Keratinocyte (primary cell): Measurements from ENCODE around the gene TMEM61. TPM values are rescaled to one million over a fixed set of nuclear protein-coding genes. Genes with fewer than 3 reads are reported as not detected.

Experiments
- DNase-seq: peaks from one replicate; pipeline ENCODE4 v3.0.0-alpha.2; 2011; ENCODE audit warnings: low read depth, missing footprints, low spot score
- FAIRE-seq: peaks from 2 replicates; lab custom pipeline; 2011; peaks lifted over from hg19 to GRCh38; lab: Jason Lieb, UNC
- H2AFZ ChIP-seq: 2 replicates; pipeline ENCODE4 v1.6.0; 2012; ENCODE audit warnings: low read length, control low read depth, inconsistent platforms; ENCODE audit not compliant: control insufficient read depth
- H3K27ac ChIP-seq: 2 replicates; pipeline ENCODE4 v1.5.1; 2011; ENCODE audit warnings: low read length; ENCODE audit not compliant: control insufficient read depth, insufficient read depth
- H3K27me3 ChIP-seq: 3 replicates; pipeline ENCODE4 v1.6.0; 2011; ENCODE audit warnings: low read length; ENCODE audit not compliant: control insufficient read depth, insufficient read depth; ENCODE audit errors: extremely low read depth
- H3K36me3 ChIP-seq, 2 experiments: 2 replicates in 1 of 2; 3 replicates in 1 of 2; pipeline ENCODE4 v1.5.1; 2011; ENCODE audit warnings: low read length in 2 of 2, mild to moderate bottlenecking in 1 of 2; ENCODE audit not compliant: control insufficient read depth in 2 of 2, insufficient read depth in 2 of 2; ENCODE audit errors: extremely low read depth in 1 of 2
- H3K4me1 ChIP-seq: 3 replicates; pipeline ENCODE4 v1.5.1; 2011; ENCODE audit warnings: low read length; ENCODE audit not compliant: control insufficient read depth, insufficient read depth; ENCODE audit errors: extremely low read depth
- H3K4me2 ChIP-seq: 3 replicates; pipeline ENCODE4 v1.6.0; 2011; ENCODE audit warnings: low read depth, low read length; ENCODE audit not compliant: control insufficient read depth, insufficient read depth; ENCODE audit errors: extremely low read depth
- H3K4me3 ChIP-seq, 3 experiments: fragments of 200-600 bp in 1 of 3; sonication (generic) in 1 of 3; 2 replicates in 2 of 3; 3 replicates in 1 of 3; pipeline ENCODE4 v1.5.1; 2011 to 2016; ENCODE audit warnings: low read length in 3 of 3, mild to moderate bottlenecking in 3 of 3, control low read depth in 2 of 3, inconsistent platforms in 1 of 3, low read depth in 1 of 3, mixed read lengths in 1 of 3, mixed run types in 1 of 3, moderate library complexity in 1 of 3; ENCODE audit not compliant: control insufficient read depth in 2 of 3, insufficient read depth in 2 of 3; ENCODE audit errors: extremely low read depth in 1 of 3
- H3K79me2 ChIP-seq: 2 replicates; pipeline ENCODE4 v1.6.0; 2012; ENCODE audit warnings: low read length; ENCODE audit not compliant: control insufficient read depth, insufficient read depth
- H3K9ac ChIP-seq: 3 replicates; pipeline ENCODE4 v1.6.0; 2011; ENCODE audit warnings: low read length; ENCODE audit not compliant: control insufficient read depth, insufficient read depth; ENCODE audit errors: extremely low read depth
- H3K9me1 ChIP-seq: 3 replicates; pipeline ENCODE4 v1.6.0; 2011; ENCODE audit warnings: low read length; ENCODE audit not compliant: control insufficient read depth, insufficient read depth; ENCODE audit errors: extremely low read depth
- H3K9me3 ChIP-seq: 2 replicates; pipeline ENCODE4 v1.5.1; 2012; ENCODE audit warnings: low read depth, low read length; ENCODE audit not compliant: control insufficient read depth
- H4K20me1 ChIP-seq: 3 replicates; pipeline ENCODE4 v1.6.0; 2011; ENCODE audit warnings: low read length; ENCODE audit not compliant: control insufficient read depth, insufficient read depth; ENCODE audit errors: extremely low read depth
- CTCF ChIP-seq, 3 experiments: IDR thresholded peaks in 1 of 3; conservative IDR thresholded peaks in 1 of 3; optimal IDR thresholded peaks in 1 of 3; 2 replicates in 2 of 3; 3 replicates in 1 of 3; pipeline versions ENCODE3 to v1.5.1; 2011; ENCODE audit warnings: low read length in 3 of 3, mild to moderate bottlenecking in 3 of 3, moderate library complexity in 2 of 3, control low read depth in 1 of 3, inconsistent platforms in 1 of 3; ENCODE audit not compliant: insufficient read depth in 2 of 3; ENCODE audit errors: extremely low read depth in 1 of 3
- EZH2 ChIP-seq: IDR thresholded peaks from one replicate; pipeline ENCODE4 v1.6.1; 2012; ENCODE audit warnings: inconsistent platforms, mild to moderate bottlenecking, low read length, moderate library complexity
- dilution Hi-C: fragments of 300-500 bp; cut with MboI; formaldehyde crosslinking; loops from one replicate; pipeline ENCODE4 v1.7.0; 2020; ENCODE audit warnings: low sequenced_read_pairs; ENCODE audit not compliant: extremely low pct_ligation_motif_present
- polyA plus RNA-seq, 5 experiments: library from polyadenylated mRNA; depleted of rRNA in 3 of 5; stranded (reverse) in 3 of 5; stranded (forward) in 1 of 5; unstranded in 1 of 5; fragments of >200 nt; gene quantifications; 1 replicate in 1 of 5; 2 replicates in 3 of 5; 3 replicates in 1 of 5; pipeline versions ENCODE4 v1.2.1 to v1.2.3, GENCODE V29; 2011 to 2012; ENCODE audit warnings: missing spikeins in 2 of 5, low read depth in 1 of 5, low replicate concordance in 1 of 5

TMEM61 gene
- polyA plus RNA-seq, 1 donor (not counting 4 experiments of a cell fraction or from before 2014, with no cell fraction given), result 1.0 TPM

GRCh38 chr1:54981466-54981865, 1.0 kb downstream of the TMEM61 start:
- H4K20me1 ChIP-seq, result no peaks in the 10 kb centered on the region
- peaks cover 15% of the 10 kb centered on the region for H3K4me1 ChIP-seq
- DNase-seq (no peak), FAIRE-seq (no peak)
- no peak overlapping the region for H3K9ac ChIP-seq
- H3K9me1 ChIP-seq, result no peaks in the 10 kb centered on the region
- H3K4me3 ChIP-seq, result no peak overlapping the region
- no peaks in the 10 kb centered on the region for H3K9me3 ChIP-seq
- no peak overlapping the region for H2AFZ ChIP-seq
- dilution Hi-C loops, result no loop called here
- no peak overlapping the region for H3K4me2 ChIP-seq
- TF ChIP-seq CTCF (optimal IDR thresholded peaks at IDR 0.05 in 1 of 3, IDR thresholded peaks at IDR 0.05 in 1 of 3, conservative IDR thresholded peaks at IDR 0.05 in 1 of 3; ENCODE audit: extremely low read depth in 1 of 3, insufficient read depth in 2 of 3, low read length in 3 of 3) (no peak), EZH2 (no peak)
- no peaks in the 10 kb centered on the region for H3K36me3 ChIP-seq
- no peaks in the 10 kb centered on the region for H3K79me2 ChIP-seq
- no peak overlapping the region for H3K27ac ChIP-seq
- peaks cover 6% of the 10 kb centered on the region for H3K27me3 ChIP-seq

- no peak overlapping the region for H3K4me3 ChIP-seq
- no peak overlapping the region for H2AFZ ChIP-seq
- TF ChIP-seq CTCF (optimal IDR thresholded peaks at IDR 0.05 in 1 of 3, IDR thresholded peaks at IDR 0.05 in 1 of 3, conservative IDR thresholded peaks at IDR 0.05 in 1 of 3; ENCODE audit: extremely low read depth in 1 of 3, insufficient read depth in 2 of 3, low read length in 3 of 3) (no peak), EZH2 (no peak)
- H3K27me3 ChIP-seq, result peaks cover 6% of the 10 kb centered on the region
- no peaks in the 10 kb centered on the region for H3K79me2 ChIP-seq
- FAIRE-seq, result no peak
- dilution Hi-C loops, result no loop called here
- H4K20me1 ChIP-seq, result no peaks in the 10 kb centered on the region
- DNase-seq, result no peak
- no peaks in the 10 kb centered on the region for H3K9me3 ChIP-seq
- no peak overlapping the region for H3K27ac ChIP-seq
- H3K4me1 ChIP-seq, result peaks cover 15% of the 10 kb centered on the region
- no peak overlapping the region for H3K9ac ChIP-seq
- H3K4me2 ChIP-seq, result no peak overlapping the region
- no peaks in the 10 kb centered on the region for H3K9me1 ChIP-seq
- no peaks in the 10 kb centered on the region for H3K36me3 ChIP-seq
These were observed 2.3 kb downstream of the TMEM61 start for GRCh38 chr1:54982739-54983138.
